NCI-H2081 treated with DMSO at 0.1 percent for 48 hours (cell line): ENCODE measurements around the gene MIER1.
"Not testable (repeated sequence)": the region's sequence is repeated elsewhere in the genome, so short reads cannot be mapped to it uniquely, and the experiment has no call there.

ENCODE experiments used
- DNase-seq: peaks from one replicate; lab custom pipeline; 2025; lab: John Stamatoyannopoulos, UW

MIER1 gene

DNA sequence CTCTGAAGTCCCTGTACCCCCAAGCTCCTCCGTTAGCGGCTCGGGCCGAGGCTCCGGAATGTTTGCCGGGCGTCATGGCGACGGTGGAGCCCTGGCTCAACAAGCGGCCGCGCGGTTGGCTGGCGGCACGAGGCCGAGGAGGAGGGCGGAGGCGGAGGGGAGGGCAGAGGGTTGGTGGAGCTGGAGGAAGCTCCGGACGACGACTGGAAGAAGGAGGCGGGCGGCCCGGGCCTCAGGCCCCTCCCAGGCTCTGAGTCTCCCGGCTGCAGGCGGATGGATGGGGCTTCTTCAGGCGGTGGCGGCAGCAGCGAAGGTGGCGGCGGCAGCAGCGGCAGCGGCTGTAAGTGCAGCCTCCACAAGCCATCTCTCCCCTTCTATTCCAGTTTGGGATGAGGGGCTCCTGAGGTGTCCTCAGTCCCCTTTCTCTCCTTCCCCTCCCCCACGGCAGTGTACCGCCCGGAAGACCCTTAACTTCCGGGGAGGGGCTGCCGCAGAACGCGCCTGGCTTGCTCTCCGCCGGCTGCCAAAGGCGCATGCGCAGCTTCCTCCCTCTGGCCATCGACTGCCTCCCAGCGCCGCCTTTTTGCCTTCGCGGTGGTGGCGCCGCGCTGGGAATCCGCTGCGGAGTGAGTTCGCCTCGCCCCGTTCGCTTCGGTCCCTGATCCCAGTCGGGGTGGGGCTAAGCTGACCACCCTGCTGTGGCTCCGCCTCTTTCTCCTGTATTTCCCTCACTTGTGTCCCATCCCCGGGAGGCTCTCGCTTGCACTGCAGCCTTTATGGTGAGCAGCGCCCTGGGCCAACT, at the start of gene MIER1, which contains the start of gene DNAI4:
MIER1 (plus strand) TSS at position 235 of the 802 bp plus-strand sequence; CDS start at position 274, 39 bp downstream.
DNAI4 (minus strand) TSS at position 101 of the 802 bp plus-strand sequence; CDS start at position 76, 25 bp downstream.
- DNase-seq, result peak; percentile 96

DNA sequence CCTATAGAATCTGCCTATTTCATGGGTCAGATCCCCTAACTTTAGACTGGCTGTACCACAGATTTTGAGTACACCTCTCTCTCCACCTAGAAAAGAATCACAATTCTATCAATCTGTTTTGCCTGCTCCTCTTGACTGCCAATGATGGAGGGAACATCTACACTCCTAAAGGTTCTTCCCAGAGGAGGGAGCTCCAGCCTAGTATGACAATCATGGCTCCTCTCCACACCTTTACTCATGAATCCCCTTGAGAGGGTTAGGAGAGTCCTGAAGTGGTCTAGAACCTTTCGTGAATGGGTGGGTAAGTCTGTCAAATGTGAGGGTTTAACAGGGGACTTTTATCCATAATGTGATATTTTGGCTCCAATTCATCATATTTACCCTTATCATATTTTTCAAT, 48.1 kb upstream of the MIER1 start:
- no peak for DNase-seq

DNA sequence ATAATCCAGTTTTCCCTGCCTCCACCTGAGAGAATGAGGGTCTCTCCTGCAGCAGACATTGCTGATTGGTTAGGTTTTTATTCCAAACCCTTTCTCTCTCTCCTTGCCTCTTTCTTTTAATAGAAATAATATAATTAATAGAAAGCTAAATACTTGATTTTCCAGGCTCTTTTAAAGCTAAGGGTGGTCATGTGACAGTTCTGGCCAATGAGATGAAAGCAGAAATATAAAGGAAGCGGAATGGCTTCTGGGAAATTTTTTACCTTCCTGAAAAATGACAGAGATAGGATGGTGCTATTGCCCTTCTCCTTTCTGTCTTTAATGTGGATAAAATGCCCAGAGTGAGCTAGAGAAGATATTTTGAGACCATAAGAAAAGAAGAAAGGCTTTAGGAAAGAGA, 35.8 kb upstream of the MIER1 start:
- DNase-seq, result no peak

DNA sequence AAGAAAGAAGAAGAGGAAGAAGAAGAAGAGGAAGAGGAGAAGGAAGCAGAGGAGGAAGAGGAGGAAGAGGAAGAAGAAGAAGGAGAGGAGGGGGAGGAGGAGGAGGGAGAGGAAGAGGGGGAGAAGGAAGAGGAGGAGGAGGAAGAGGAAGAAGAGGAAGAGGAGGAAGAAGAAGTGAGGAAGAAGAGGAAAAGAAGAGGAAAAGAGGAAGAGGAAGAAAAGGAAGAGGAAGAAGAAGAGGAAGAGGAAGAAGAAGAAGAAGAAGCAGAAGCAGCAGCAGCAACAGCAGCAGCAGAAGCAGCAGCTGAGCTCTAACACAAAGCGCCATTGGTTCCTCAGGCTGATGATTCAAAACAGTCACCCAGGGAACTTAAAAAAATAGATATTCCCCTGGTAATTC, 34.2 kb upstream of the MIER1 start:
- no peak for DNase-seq

DNA sequence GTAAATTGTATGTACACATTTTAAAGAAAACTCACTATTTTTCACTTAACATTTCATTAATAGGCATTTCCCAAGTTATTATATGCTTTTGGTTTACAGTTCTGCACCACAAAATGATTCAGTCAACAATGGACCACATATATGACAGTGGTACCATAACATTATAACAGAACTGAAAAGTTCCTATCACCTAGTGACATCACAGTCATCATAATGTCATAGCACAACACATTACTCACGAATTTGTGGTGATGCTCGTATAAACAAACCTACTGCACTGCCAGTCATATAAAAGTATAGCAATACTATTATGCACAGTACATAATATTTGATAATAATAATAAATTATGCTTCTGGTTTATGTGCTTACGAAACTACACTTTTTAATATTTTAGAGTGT, 31.1 kb upstream of the MIER1 start:
- no peak for DNase-seq

DNA sequence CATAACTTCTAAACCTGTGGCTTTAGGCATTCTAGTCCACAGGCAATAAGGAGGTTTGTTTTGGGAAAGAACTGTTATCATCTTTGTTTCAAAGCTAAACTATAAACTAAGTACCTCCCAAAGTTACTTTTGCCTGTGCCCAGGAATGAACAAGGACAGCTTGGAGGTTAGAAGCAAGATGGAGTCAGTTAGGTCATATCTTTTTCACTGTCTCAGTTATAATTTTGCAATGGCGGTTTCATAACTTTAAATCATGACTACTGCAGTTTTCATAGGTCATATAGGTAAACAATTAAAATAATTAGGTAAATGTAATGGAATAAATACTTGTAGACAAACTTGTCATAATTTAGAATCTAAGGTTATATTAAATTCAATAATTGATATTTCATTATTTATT, 9.6 kb upstream of the MIER1 start:
- DNase-seq, result not testable (repeated sequence)

DNA sequence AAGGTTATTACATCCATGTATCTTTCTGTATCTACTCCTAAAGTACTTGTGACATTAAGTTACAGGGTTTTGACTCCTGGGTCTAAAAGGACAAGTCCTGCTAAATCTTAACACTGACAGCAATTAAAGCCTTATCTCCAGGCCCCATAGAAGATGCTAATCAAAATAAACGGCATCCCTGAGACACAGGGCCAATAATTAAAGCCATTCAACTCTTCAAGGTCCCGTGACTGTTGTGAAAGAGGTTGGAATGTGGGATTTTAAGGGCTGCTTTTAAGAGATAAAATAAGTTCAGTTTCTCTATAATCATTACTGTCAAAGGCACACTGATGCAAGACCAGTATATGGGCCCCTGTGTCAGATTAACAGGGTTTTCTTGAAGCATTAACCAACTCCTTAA, 8.5 kb upstream of the MIER1 start:
- no peak for DNase-seq

DNA sequence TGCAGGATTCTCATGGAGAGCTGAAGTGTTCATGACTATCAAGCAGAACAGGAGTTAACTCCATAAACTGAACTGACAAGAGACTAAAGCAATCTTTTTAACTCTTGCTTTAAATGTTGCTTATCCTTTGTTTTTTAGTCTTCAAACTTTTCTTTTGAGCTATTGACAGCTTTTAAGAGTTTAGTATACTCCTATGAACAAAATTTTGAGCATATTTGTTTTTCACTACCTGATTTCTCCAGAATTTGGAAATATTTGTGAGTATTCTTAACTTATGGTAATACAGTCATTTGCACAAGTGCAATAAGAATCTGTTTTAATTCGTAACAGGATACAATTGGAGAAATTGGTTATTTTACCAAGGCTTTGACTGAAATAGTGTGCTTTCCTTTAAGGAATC, 7.3 kb upstream of the MIER1 start:
- no peak for DNase-seq

DNA sequence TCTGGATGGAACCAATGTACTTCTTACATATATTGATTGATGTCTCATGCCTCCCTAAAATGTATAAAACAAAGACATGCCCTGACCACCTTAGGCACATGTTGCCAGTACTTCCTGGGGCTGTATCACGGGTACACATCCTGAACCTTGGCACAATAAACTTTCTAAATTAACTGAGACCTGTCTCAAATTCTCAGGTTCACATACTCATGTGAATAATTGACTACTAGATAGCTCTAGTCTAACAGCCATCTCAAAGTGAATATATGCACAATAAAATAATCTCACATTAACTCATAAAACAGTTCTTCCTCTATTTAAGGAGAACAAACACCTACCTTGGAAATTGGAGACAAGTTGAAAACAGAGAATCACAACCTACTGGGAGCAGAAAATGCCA, 5.7 kb upstream of the MIER1 start:
- DNase-seq, result no peak

DNA sequence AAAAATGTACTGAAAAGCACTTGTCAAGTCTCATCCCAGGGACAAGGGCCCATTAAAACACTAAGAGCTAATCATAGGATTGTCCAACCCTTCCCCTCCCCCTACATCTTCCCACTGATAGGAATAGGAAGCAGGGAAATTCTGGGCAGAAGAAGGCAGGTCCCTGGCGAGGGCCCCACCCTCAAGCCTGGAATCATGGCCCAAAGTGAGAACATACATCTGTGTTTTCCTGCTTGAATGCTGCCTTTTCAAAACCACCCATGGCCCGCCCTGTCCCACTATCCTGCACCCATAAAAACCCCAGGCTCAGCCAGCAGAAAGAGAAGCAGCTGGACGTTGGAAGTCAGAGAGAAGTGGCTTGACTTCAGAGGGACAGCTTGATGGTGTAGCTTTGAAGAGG, 5.0 kb upstream of the MIER1 start:
- no peak for DNase-seq

DNA sequence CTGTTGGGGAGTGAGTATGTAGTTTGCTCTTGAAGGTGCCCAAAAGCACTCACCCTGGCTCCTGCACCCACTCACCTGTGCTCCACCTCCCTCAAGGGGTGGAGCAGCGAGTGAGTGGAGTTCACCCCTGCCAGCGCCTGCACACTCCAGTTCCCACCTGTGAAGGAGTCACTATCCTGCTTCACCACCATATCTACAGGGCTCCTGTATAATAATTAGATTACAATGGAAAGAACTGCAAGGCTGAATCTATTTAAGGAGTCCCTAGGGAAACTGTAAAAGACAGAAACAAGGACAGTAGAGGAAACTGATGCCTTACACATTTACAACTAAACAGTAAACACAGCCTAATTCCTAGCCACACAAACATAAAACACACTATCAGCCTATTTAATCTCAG, 4.2 kb upstream of the MIER1 start:
- DNase-seq, result no peak

DNA sequence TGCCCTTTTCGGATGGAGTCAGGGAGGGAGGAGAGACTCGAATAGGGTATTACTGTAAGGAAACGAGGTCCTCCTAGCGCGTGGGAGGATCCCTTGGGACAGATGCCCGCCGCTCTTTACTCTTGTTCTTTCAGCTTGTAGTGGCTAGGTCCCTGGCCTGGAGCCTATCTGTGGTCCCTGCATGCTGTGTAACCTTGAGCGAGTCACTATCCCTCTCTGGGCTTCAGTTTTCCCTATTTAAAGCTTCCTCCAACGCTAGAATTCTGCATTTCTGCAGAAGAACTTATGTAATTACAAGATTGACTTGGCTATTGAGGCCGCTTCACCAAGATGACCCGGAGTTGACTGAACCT, 744 bp downstream of the MIER1 start:
- DNase-seq, result no peak

DNA sequence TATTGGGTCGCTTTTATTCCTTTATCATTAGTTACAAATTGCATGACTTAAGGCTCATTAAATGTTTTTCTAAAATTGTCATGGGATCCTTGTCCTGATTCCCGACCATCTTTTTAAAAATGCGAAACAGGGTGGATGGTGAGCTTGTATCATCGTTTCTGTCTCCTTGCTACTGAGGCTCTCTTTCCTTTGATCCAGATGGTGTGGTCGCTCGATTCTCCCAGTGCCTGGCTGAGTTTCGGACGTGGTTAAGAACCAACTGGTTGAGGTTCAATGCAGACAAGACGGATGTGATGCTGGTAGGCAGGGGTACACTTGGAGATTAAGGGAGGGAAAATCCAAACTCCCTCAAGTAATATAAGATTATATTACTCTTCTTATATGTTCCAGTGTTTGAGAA, 1.2 kb downstream of the MIER1 start:
- no peak for DNase-seq

DNA sequence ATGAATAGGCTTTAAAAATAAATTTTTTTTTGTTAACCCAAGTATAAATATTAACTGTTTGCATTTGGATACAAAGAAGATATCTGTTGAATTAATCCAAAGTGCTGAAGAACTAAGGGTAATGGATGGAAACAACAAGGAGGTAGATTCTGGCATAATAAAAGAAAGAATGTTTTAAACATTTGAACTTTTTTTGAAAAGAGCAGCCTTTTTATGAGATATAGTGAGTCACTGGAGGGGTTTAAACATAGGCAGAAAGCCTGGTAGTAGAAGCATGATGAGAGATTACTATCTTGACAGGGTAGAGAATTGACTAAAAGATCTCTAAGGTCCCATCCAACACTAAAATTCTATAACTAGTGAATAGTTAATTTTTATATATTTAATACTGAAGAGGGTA, 2.7 kb downstream of the MIER1 start:
- no peak for DNase-seq

DNA sequence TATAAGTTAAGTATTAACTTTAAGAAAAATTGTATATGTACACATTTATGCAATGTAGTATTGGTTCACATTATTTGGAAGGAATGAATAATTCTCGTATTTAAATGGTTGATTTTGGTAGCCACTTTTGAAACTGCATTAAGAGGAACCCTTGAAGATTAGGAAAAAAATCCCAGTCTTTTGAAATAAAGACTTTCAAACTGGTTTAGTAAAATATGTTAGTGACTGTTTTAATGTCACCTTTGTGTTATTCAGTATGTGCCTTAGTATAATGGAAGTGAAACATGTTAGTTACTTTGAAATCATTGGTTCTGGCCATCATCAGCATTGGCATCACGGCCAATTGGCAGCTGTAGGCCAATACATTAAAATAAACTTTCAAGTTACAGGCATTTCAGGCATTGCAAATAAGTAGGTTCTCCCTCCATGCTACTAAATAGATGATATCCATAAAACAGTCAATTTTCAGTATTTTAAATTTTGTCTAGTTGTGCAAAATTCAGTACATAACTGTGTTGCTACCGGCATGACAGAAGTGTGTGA, 4.4 kb downstream of the MIER1 start:
- DNase-seq, result no peak

DNA sequence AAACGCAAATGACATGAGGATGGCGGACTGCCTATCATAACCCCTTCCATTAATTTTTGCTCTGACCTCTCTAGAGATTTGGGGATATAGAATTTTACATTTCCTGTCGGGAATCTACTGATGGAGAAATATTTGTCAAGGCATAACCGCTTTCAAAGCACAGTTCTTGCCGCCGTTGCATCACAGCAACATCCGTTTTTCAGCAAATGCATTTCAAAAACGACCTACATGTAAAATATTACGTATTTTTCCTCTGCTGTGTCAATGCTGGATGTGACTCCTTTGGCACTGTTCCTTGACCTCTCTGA, 4.9 kb downstream of the MIER1 start:
- no peak for DNase-seq

DNA sequence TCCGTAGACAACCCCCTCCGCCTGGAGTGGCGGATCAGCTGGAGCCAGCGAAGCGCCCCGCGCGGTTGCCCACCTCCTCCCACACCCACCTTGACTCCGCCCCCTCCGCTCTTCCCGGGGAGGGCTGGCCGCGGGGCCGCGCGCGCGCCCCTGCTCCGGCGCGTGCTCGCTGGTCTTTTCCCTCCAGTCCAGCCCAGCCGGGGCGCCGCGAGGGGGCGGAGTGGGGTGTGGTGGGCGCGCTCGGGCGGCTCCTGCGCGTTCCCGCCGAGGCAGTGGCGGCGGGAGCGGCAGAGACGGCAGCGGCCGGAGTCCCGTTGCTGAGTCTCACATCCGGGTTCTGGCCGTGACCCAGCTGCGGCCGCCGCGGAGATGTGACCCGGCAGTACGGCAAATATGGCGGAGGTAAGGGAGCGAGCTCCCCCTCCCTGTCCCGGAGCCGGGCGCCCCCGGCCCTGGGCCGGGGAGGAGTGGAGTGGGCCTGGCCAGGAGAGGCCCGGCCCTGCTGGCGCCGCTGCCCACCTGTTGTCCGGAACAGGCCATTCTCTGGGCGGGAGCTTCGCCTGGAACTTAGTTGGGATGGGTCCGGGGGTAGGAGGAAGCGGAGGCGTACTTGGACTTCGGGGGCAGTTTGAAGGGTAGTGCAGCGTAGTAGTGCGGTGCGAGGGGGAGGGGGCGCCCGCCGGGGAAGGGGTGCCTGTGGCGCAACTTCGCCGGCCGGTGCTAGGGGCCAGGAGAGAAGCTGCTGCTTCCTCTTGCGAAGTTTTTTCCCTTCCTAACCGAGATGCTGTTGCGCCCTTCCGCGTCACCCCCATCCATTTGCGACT, 5.4 kb downstream of the MIER1 start:
- DNase-seq, result no peak

DNA sequence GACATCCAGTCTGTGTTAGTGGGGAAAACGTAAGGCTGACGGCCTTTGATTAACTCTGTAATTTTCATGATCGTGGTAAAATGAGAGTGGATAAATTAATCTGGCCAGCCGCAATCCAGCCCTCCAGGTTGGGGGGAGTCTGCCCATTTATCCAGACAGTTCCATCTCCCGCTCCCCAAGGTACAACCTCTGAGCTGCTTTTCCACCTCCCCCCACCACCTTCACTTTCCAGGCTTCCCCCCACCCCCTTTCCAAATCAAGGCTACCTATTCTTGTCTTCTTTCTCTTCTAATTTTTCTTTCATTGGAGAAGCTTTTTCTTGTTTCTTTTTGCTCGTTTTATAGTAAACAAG, 6.0 kb downstream of the MIER1 start:
- no peak for DNase-seq

DNA sequence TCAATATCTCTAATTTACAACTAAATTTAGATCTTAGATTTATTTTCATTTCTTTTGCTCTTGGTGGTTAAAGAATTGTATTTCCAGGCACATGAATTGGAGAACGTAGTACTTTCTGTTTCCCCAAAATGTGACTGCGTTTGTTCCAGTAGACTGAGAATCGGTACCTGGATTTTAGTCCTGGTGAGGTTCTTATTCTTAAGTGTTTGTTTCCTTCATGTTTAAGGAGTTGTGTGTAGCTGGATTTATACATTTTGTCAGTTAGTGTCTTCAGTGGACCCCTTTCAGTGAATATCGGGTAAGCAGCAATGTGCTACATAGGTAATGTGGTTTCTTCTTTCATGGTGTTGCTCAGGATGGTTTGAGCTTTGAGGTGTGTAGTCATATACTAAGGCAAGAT, 6.8 kb downstream of the MIER1 start:
- DNase-seq, result no peak

DNA sequence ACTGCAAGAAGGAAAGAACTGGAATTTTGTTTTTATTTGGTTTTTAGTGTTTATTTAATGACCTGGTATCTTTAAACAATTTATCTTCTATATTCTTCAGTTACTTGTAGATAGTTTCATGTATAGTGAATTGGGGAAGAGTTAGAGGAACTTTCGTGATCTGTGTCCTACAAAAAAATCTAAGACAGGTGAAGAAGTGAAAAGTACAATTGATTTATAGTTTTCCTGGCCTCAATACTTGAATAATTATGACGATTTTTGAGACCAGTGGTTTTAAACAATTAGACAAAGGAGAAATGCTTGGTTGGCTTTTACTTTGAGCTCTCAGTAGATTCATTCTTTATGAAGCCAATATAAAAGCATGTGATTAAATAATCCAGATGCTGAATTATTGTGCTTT, 7.5 kb downstream of the MIER1 start:
- no peak for DNase-seq

DNA sequence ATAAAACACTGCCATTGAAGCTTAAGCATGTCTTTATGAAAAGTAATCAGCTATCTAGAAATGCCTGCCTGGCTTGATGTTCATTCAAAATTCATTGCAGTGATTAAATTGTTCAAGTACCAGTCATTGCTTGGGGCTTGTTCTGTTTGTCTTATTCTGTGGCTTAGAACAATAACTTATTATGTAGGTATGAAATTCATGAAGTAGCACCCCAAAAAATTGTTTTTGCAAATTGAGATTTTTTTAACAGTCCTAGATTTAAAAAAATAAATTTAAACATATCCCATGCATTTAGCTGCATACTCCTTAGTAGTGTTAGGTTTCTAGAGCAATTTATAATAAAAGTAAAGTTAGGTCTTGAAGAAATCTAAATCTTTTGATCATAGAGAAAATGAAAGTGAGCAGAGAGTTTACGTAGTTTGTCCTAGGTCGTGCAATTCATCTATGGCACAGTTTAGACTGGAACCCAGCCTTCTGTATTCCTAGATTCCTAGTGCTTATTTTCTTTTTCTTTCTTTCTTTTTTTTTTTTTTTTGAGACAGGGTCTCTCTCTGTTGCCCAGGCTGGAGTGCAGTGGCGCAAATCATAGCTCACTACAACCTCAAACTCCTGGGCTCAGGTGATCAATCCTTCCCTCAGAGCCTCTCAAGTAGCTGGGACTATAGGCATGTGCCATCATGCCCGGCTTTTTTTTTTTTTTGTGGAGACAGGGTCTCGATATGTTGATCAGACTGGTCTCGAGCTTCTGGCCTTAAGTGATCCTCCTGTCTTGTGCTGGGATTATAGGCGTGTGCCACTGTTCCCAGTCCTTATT, 9.3 kb downstream of the MIER1 start:
- no peak for DNase-seq

DNA sequence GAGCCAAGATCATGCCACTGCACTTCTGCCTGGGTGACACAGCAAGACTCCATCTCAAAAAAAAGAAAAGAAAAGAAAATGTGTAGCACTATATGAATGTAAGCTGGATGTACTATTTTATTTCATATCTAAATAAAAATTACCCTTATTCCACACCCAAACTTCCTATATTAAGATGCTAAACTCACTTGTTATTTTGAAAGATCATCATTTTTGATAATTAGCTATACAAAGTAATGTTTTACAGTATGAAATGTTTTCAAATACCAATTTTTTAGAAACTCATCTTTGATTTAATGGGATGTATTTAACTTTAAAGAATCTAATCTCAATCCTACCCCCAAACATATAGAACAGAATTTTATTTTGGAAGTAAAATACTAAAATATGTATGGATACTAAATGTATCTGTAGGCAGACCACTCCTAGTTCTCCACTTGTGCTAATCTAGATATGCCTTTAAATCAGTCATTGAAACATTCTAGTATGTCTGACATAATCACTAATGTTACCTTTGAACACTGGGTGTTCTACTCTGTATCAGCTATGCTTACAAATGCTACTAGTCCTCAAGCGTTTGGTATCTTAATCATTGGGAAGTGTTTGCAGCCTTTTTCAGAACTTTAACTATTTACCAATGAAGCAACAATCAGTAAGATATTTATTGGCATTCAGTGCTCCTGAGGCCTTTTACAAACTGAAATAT, 12.9 kb downstream of the MIER1 start:
- DNase-seq, result no peak
